HG02885 (cell line): Measurements from ENCODE around the gene WNK3.

Experiments
- ATAC-seq: cut with Tn5 transposase; IDR thresholded peaks from one replicate; pipeline ENCODE4 v1.9.1; 2021; ENCODE audit warnings: mild to moderate bottlenecking; ENCODE audit not compliant: unreplicated experiment, poor library complexity

The WNK3 gene

DNA sequence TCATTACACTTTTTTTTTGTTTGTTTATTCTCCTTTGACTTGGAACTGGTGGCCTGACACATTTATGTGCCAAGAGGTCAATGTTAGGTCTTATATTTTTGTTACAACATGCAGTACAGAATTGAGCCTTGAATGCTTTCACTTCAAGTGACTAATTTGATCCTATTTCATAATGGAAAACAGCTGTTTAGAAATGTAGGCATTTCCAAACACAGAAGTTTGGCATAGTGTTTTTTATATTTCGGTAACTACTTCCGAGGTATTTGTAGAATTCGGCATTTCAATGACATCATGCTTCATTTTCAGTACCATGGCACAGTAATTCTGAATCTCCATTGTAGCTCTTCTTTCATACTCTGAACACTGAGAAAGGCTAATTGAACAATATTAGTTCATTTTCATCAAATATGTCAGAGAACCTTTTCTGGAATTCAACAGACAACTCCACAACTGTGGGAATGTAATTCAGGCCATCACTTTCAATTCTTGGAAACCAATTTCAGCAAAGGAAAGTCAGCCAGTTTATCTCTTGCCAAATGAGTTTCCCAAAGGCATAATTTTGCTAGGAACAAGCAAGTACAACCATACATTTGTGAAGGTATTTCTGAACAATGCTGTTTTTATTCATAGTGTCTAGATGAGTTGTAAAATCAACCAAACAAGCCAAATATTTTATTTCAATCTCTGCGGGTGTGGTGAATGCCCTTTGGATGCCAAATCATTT is 186.2 kb downstream of the WNK3 start:
- no peak for ATAC-seq

DNA sequence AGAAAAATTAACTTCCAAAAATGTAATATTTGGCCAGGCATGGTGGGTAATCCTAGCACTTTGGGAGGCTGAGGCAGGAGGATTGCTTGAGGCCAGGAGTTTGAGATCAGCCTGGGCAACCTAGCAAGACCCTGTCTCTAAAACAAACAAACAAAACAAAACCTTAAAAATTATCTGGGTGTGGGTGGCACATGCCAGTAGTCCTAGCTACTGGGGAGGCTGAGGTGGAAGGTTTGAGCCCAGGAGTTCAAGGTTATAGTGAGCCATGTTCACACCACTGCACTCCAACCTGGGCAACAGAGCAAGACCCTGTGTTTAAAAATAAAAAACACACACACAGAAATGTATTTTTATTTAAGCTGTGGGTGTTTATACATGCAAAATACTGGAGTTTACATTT is 186.8 kb downstream of the WNK3 start:
- ATAC-seq = no peak

DNA sequence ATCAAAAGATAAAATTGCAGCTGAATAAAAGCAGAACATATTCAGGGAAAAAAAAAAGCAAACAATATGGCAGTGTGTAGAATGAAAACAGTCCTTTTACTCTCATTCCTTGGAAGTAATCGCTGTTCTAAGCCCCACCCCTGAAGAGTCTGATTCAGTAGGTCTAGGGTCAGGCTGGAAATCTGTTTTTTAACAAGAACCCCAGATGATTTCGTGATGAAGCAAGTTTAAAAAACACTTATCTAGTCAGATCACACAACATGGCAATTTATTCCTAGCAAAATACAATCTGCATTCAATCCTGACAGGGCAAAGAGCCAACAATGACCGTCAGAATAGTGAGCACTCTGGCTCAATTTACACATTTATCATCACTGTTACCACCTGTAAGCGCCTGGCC is 190.9 kb downstream of the WNK3 start:
- no peak for ATAC-seq

DNA sequence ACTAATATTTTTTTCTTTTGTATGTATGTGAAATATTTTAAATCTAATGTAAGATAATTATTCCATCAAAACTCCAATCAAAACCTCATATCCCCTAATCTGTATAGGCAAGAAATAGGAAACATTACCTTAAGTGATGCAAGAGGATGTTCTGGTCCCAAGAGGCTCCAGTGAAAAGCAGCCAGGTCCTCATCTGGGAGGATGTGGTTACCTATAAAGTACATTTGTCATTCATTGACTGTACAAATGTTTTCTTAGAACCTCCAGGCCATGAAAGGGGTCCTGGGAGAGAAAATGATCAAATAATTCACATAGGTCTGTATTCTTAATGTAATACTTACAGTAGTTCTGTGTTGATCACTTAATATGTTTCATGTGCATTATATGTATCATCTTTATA is 200.3 kb downstream of the WNK3 start:
- ATAC-seq = no peak
